Activated CD4-positive, alpha-beta memory T cell treated with anti-CD3 and anti-CD28 coated beads for 36 hours (primary cell): Measurements from ENCODE around the gene DLX1. TPM values are rescaled to one million over a fixed set of nuclear protein-coding genes. Genes with fewer than 3 reads are reported as not detected.

ENCODE experiments used
- CTCF ChIA-PET: fragments of 350-600 bp; sonication (Branson Sonifier 250); formaldehyde crosslinking; loops from one replicate; lab custom pipeline; 2021; ENCODE audit warnings: antibody characterized with exemption, inconsistent platforms; lab: Charles Lee
- POLR2A ChIA-PET: fragments of 350-600 bp; sonication (Branson Sonifier 250); formaldehyde crosslinking; loops from one replicate; lab custom pipeline; 2021; ENCODE audit warnings: antibody characterized with exemption; lab: Charles Lee
- DNase-seq: peaks from one replicate; pipeline ENCODE4 v3.0.0-alpha.2; 2020
- H3K27ac Mint-ChIP-seq: one replicate; pipeline ENCODE4 v1.8.0; 2021; ENCODE audit warnings: mixed read lengths
- H3K27me3 Mint-ChIP-seq: one replicate; pipeline ENCODE4 v1.8.0; 2021; ENCODE audit warnings: mixed read lengths
- H3K36me3 Mint-ChIP-seq: one replicate; pipeline ENCODE4 v1.8.0; 2021; ENCODE audit warnings: mixed read lengths
- H3K4me1 Mint-ChIP-seq: one replicate; pipeline ENCODE4 v1.8.0; 2021; ENCODE audit warnings: low read depth, mixed read lengths
- H3K4me3 Mint-ChIP-seq: one replicate; pipeline ENCODE4 v1.8.0; 2021; ENCODE audit warnings: mild to moderate bottlenecking, mixed read lengths
- H3K9me3 Mint-ChIP-seq: one replicate; pipeline ENCODE4 v1.8.0; 2021; ENCODE audit warnings: mixed read lengths
- intact Hi-C: fragments of 100-400 bp; cut with micrococcal nuclease; formaldehyde crosslinking; loops from one replicate; pipeline ENCODE4 v1.15.1; 2023
- total RNA-seq, 2 experiments: library from RNA; stranded (reverse); gene quantifications; one replicate each; pipeline ENCODE4 v1.2.3, GENCODE V29; 2021

The DLX1 gene
- total RNA-seq, 2 experiments from 2014 or later = not detected

DNA sequence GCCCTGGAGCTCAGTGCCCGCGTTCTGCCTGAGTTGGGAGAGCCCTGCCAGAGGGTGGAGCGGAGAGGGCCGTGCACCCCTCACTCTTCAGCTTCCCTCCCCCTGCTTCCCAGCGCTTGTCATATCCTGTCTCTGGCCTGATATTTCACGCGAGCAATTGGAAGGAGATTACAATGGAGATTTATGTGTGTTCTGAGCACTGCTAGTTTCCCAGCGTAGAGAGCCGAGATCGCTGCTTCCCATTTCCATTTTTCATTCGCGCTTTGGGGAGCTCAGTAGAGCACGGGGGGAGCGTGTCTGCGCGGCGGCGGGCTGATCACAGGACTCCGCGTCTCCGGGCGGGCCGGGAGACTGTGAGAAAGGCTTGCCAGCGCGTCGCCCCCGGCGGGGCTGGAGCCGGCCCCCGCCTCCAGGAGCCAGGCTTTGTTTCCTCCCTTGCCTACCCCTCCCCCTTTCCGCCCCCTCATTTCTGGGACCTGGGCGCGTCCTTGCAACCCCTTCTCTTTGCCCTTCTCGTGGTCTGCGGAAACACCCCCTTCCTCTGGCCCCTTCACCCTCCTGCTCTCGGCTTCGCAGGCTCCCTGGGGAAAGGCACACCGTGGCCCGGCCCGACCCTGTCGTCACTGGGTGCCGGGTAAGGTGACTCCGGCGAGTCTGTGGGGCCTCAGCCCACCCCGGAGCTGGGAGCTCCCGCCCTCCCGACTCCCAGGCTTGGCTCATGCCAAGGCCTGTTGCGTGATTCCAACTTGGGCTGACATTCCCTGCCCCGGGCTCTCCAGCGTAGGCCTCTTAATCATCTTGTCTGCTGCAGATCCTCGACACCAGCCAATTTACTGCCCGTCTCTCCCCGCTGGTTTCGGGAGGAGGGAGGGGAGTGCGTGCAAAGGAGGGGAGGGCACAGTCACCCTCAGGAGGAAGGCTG, 11.6 kb downstream of the DLX1 start:
- Mint-ChIP-seq H3K27ac (no peak overlapping the region), H3K27me3 (peaks cover 68% of the 10 kb centered on the region), H3K4me1 (peaks cover 50% of the 10 kb centered on the region), H3K36me3 (no peaks in the 10 kb centered on the region), H3K9me3 (no peaks in the 10 kb centered on the region), H3K4me3 (peak overlapping the region; percentile 14)
- DNase-seq = no peak
- intact Hi-C loops = no loop called here
- ChIA-PET CTCF (interaction anchor here (0.5 to 2.9 kb wide), 4 partner anchors 7 to 348 kb away, joined by 3 to 21 read pairs (median 6); partner anchors contain the start of gene DLX1), POLR2A (interaction anchor here (0.7 kb wide), 1 partner anchor 203 kb away, joined by 3 read pairs; the partner anchor contains the start of gene SLC25A12)

GRCh38 chr2:172097557-172098131, 12.3 kb downstream of the DLX1 start:
- no peaks in the 10 kb centered on the region for H3K9me3 Mint-ChIP-seq
- intact Hi-C loops = no loop called here
- no peaks in the 10 kb centered on the region for H3K36me3 Mint-ChIP-seq
- peaks cover 66% of the 10 kb centered on the region for H3K27me3 Mint-ChIP-seq
- POLR2A ChIA-PET = no interaction called here
- H3K27ac Mint-ChIP-seq = no peak overlapping the region
- H3K4me3 Mint-ChIP-seq = no peak overlapping the region
- CTCF ChIA-PET = interaction anchor here (1.5 kb wide), 1 partner anchor 12 kb away, joined by 9 read pairs; the partner anchor contains the start of gene DLX1
- no peak for DNase-seq
- H3K4me1 Mint-ChIP-seq = peaks cover 51% of the 10 kb centered on the region

- Mint-ChIP-seq H3K27ac (no peak overlapping the region), H3K36me3 (no peaks in the 10 kb centered on the region), H3K4me1 (peaks cover 55% of the 10 kb centered on the region), H3K4me3 (peak overlapping the region; percentile 33), H3K9me3 (no peaks in the 10 kb centered on the region), H3K27me3 (peaks cover 64% of the 10 kb centered on the region)
- ChIA-PET POLR2A (no interaction called here), CTCF (interaction anchor here (1.5 kb wide), 1 partner anchor 12 kb away, joined by 9 read pairs; the partner anchor contains the start of gene DLX1)
- intact Hi-C loops = no loop called here
- no peak for DNase-seq
These were observed 13.0 kb downstream of the DLX1 start for GRCh38 chr2:172098287-172098649.

- ChIA-PET POLR2A (interaction anchor here (0.6 kb wide), 1 partner anchor 354 kb away, joined by 5 read pairs; no protein-coding TSS in a partner anchor), CTCF (interaction anchor here (1.0 to 1.5 kb wide), 2 partner anchors 13 to 16 kb away, joined by 3 to 9 read pairs; partner anchors contain the start of gene DLX1)
- no peaks in the 10 kb centered on the region for H3K36me3 Mint-ChIP-seq
- H3K4me3 Mint-ChIP-seq = peak overlapping the region; percentile 33
- peaks cover 56% of the 10 kb centered on the region for H3K4me1 Mint-ChIP-seq
- intact Hi-C loops = no loop called here
- H3K27me3 Mint-ChIP-seq = peaks cover 62% of the 10 kb centered on the region
- H3K27ac Mint-ChIP-seq = no peak overlapping the region
- DNase-seq = peak; percentile 67
- H3K9me3 Mint-ChIP-seq = no peaks in the 10 kb centered on the region
These were observed 13.6 kb downstream of the DLX1 start for GRCh38 chr2:172098650-172099471.

GRCh38 chr2:172099472-172100079, 14.3 kb downstream of the DLX1 start:
- intact Hi-C loops = loop anchor here (5.0 kb wide), 4 partner anchors 97 to 458 kb away; partner anchors contain the start of genes DYNC1I2, HAT1 and PDK1
- DNase-seq = no peak
- Mint-ChIP-seq H3K27me3 (peaks cover 65% of the 10 kb centered on the region), H3K4me1 (peaks cover 56% of the 10 kb centered on the region), H3K9me3 (no peaks in the 10 kb centered on the region), H3K27ac (no peak overlapping the region), H3K36me3 (no peaks in the 10 kb centered on the region), H3K4me3 (no peak overlapping the region)
- POLR2A ChIA-PET = interaction anchor here (0.6 kb wide), 1 partner anchor 353 kb away, joined by 5 read pairs; no protein-coding TSS in a partner anchor
- CTCF ChIA-PET = interaction anchor here (1.0 to 1.5 kb wide), 2 partner anchors 13 to 16 kb away, joined by 3 to 9 read pairs; partner anchors contain the start of gene DLX1

DNA sequence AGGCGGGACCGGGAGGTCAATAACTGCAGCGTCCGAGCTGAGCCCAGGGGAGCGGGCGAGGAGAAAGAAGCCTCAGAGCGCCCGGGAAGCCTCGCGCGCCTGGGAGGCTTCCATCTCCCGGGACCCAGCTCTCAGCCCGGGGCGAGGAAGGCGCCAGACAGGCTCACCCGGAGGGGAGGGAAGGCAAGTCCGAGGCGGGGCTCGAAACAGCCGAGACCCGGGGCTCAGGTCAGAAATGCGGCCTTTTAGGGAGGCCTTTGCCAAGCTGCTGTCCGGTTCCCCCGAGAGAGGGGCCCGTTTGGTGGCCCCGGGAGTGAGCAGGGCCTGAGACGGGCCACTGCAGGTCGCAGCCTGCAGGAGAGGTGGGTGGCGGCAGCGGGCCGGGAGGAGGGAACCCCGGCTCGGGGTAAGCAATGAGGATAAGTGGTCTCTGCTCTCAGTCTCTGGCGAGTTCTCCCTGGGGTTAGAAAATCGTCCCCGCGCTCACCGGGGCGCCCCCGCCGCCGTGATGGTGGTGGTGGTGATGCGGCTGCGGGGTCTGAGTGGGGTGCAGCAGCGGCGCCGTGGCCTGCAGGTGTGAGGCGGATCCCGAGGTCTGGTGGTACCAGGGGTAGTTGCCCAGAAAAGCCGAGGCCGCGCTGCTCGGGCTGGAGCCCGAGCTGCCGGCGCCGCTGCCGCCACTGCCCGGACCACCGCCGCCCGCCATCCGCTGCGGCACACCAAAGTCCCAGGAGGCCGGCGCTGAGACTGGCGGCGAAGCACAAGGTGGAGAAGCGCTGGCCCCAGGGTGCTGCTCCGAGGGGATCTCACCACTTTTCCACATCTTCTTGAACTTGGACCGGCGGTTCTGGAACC, 15.0 kb downstream of the DLX1 start:
- Mint-ChIP-seq H3K36me3 (no peaks in the 10 kb centered on the region), H3K27me3 (peaks cover 70% of the 10 kb centered on the region), H3K4me1 (peaks cover 56% of the 10 kb centered on the region), H3K9me3 (no peaks in the 10 kb centered on the region), H3K27ac (no peak overlapping the region), H3K4me3 (peak overlapping the region; percentile 6)
- POLR2A ChIA-PET = no interaction called here
- DNase-seq = no peak
- intact Hi-C loops = loop anchor here (5.0 kb wide), 4 partner anchors 98 to 457 kb away; partner anchors contain the start of genes DYNC1I2, HAT1 and PDK1
- CTCF ChIA-PET = interaction anchor here (1.0 to 4.8 kb wide), 2 partner anchors 8 to 17 kb away, joined by 3 to 19 read pairs; no protein-coding TSS in a partner anchor

GRCh38 chr2:172100935-172101820, 15.9 kb downstream of the DLX1 start:
- no peak overlapping the region for H3K27ac Mint-ChIP-seq
- DNase-seq = no peak
- H3K9me3 Mint-ChIP-seq = no peaks in the 10 kb centered on the region
- intact Hi-C loops = loop anchor here (5.0 kb wide), 4 partner anchors 99 to 456 kb away; partner anchors contain the start of genes DYNC1I2, HAT1 and PDK1
- peak overlapping the region; percentile 71 for H3K4me3 Mint-ChIP-seq
- no peaks in the 10 kb centered on the region for H3K36me3 Mint-ChIP-seq
- CTCF ChIA-PET = interaction anchor here (0.7 to 6.8 kb wide), 6 partner anchors 9 to 502 kb away, joined by 3 to 116 read pairs (median 11); partner anchors contain the start of gene DLX1
- H3K27me3 Mint-ChIP-seq = peaks cover 70% of the 10 kb centered on the region
- POLR2A ChIA-PET = interaction anchor here (2.0 kb wide), 1 partner anchor 14 kb away, joined by 8 read pairs; no protein-coding TSS in a partner anchor
- H3K4me1 Mint-ChIP-seq = peaks cover 56% of the 10 kb centered on the region

- Mint-ChIP-seq H3K9me3 (no peaks in the 10 kb centered on the region), H3K36me3 (no peaks in the 10 kb centered on the region), H3K4me3 (peak overlapping the region; percentile 71), H3K27ac (no peak overlapping the region), H3K27me3 (peaks cover 72% of the 10 kb centered on the region), H3K4me1 (peaks cover 54% of the 10 kb centered on the region)
- intact Hi-C loops = loop anchor here (1.0 to 5.0 kb wide), 6 partner anchors 8 to 455 kb away; partner anchors contain the start of genes DLX1, DYNC1I2, HAT1 and PDK1
- ChIA-PET CTCF (interaction anchor here (1.0 to 6.8 kb wide), 7 partner anchors 10 to 503 kb away, joined by 3 to 116 read pairs (median 3); partner anchors contain the start of gene DLX1), POLR2A (interaction anchor here (1.2 to 2.0 kb wide), 3 partner anchors 9 to 15 kb away, joined by 3 to 8 read pairs (median 3); no protein-coding TSS in a partner anchor)
- DNase-seq = no peak
These were observed 16.6 kb downstream of the DLX1 start for GRCh38 chr2:172101821-172102390.
